H54 (cell line): Measurements from ENCODE around the gene CYP2W1.
A peak's percentile ranks its signal among the peaks of the same experiment; 100 is the strongest.

Experiments
- DNase-seq: peaks from one replicate; pipeline ENCODE4 v3.0.0; 2011; ENCODE audit warnings: low spot score, mixed read lengths; ENCODE audit not compliant: insufficient read length
- FAIRE-seq: peaks from 3 replicates; lab custom pipeline; 2011; peaks lifted over from hg19 to GRCh38; lab: Jason Lieb, UNC
- POLR2A ChIP-seq: IDR thresholded peaks from 2 replicates; pipeline ENCODE4 v1.6.1; 2011; ENCODE audit warnings: low read depth, mild to moderate bottlenecking, low read length

The CYP2W1 gene

GRCh38 chr7:988963-989529 is 6.1 kb downstream of the CYP2W1 start:
- no peak for FAIRE-seq
- TF ChIP-seq POLR2A, result no peak
- no peak for DNase-seq

DNA sequence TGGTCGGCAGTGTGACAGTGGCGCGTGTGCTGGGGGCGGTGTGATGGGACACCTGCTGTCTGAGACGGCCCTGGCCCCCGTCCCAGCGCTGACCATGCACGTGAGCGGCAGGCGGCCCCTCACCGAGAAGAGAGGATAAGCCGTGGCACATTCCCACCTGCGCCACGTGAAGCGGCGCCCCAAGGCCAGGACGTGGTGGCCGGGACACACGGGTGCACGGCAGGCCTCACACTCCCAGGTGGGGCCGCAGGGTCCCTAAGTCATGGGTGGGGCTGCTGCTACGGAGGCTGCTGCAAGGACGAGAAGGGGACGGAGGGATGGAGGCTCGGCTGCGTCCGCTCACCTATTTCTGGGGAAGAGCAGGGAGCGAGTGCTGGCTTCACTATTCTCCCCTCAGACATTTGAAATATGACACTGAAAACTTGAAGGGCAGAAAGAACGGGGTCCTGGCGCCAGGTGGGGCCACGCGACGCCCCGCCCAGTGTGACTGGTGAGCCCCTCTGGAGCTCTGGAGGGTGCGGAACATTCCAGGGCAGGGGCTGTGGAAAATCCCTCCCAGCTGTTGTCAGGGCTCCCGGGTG is 7.5 kb downstream of the CYP2W1 start:
- no peak for DNase-seq
- TF ChIP-seq POLR2A, result no peak
- no peak for FAIRE-seq

- FAIRE-seq (no peak), DNase-seq (no peak)
- TF ChIP-seq POLR2A, result no peak
These were observed 8.2 kb downstream of the CYP2W1 start for GRCh38 chr7:990933-991728.

GRCh38 chr7:991729-992656 is 9.0 kb downstream of the CYP2W1 start:
- no peak for DNase-seq
- no peak for FAIRE-seq
- TF ChIP-seq POLR2A, result no peak

DNA sequence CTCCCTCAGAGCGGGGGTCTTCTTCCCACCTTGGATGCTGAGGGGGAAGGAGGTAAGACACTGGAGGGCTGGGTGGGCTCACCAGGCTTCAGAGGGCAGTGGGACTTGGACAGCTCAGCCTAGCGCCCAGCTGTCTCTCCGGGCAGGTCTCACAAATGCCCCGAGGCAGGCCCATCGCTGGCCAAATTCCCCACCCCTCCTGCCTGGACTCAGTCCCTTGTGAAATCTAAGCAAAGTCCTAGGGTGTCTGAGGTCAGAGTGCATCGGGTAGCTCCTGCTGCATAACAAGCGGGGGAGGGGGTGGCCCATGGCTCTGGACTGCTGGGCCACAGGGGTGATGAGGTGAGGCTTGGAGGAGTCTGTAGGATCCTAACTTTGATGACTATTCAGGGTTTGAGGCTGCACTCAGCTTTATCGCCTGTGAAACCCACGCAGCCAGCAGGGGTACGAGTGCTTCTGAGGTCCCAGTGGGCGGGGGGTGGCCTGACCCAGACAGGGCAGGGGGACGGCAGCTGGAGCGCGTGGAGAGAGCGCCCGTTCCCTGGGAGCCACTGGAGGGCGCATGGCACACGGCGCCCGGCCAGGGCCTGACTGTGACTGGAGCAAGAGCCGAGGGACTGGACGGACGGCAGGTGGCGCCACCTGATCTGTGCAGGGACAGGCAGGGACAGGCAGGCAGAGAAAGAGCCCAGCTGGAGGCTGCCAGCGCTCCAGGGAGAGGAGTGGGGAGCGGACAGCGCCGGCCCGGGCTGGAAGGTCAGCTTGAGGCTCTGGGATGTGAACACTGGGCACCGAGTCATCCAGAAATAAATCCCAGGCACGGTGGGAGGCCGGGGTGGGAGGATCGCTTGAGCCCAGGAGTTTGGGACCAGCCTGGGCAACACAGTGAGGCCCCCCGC is 10.0 kb downstream of the CYP2W1 start:
- FAIRE-seq, result no peak
- DNase-seq, result peak; percentile 99
- no peak for TF ChIP-seq POLR2A

DNA sequence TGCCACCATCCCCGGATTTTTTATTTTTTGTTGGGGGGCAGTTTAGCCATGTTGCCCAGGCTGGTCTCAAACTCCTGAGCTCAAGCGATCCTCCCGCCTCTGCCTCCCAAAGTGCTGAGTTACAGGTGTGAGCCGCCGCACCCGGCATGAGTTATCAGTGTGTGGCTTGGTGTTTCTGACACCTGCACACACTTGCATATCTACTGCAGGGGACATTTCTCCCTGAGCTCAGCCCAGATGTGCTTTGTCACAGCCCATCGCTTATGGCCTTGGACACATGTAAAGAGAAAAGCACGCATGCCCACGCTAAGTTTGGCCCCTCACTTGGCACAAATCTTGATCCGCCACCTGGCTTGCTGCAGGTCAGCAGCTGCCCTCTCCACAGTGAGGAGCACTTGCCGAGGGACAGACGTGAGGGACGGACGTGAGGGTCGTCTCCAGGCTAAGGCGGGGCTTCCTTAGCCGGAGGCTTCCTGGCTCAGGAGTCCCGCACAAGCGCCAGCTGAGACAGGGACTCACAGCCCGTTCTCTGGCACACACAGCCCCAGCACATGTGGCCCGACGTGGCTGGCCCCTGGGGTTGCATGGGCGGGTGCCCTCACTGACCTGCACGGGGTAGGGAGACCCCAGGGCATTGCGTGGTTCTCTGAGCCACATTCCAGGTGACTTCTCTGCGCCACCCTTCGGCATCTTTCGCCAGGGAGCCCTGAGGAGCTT is 11.8 kb downstream of the CYP2W1 start:
- TF ChIP-seq POLR2A, result no peak
- no peak for DNase-seq
- no peak for FAIRE-seq

- TF ChIP-seq POLR2A, result no peak
- no peak for FAIRE-seq
- no peak for DNase-seq
These were observed 12.6 kb downstream of the CYP2W1 start for GRCh38 chr7:995571-995970.

DNA sequence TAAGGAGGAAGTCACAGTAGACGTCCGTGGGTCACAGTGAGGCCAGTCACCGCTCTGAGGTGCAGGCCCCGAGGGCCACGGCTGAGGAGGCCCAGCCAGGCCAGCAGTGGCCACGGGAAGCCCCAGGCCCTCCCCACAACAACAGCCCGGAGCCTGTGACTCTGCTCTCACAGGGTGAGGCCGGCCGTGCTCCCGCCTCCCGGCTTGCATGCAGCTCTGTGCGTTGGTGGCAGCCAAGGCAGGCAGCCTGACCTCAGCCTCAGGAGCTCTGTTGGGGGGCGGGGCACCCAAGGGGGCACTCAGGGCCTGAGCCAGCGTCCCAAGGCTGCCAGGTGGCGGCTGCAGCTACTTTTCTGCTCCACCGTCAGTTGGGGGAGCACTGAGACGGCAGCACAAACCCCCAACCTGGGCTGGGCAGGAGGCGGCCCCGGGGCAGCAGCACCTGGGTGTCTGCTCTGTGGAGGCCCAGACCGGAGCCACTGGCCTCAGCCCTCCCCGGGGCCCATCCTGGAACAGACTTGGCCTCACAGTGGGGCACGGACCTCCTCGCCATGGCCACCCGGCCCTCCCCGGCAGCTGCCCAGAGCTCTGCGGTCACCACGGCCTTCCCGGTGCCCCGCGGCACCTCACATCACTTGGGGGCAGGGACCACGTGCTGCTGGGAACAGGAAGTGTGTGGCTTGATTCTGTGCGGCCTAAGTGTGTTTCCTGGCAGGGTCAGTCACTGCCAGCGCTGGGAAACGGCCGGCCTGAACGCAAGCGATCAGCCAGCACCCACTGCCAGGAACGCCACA is 13.3 kb downstream of the CYP2W1 start:
- TF ChIP-seq POLR2A, result no peak
- DNase-seq, result no peak
- FAIRE-seq, result no peak

DNA sequence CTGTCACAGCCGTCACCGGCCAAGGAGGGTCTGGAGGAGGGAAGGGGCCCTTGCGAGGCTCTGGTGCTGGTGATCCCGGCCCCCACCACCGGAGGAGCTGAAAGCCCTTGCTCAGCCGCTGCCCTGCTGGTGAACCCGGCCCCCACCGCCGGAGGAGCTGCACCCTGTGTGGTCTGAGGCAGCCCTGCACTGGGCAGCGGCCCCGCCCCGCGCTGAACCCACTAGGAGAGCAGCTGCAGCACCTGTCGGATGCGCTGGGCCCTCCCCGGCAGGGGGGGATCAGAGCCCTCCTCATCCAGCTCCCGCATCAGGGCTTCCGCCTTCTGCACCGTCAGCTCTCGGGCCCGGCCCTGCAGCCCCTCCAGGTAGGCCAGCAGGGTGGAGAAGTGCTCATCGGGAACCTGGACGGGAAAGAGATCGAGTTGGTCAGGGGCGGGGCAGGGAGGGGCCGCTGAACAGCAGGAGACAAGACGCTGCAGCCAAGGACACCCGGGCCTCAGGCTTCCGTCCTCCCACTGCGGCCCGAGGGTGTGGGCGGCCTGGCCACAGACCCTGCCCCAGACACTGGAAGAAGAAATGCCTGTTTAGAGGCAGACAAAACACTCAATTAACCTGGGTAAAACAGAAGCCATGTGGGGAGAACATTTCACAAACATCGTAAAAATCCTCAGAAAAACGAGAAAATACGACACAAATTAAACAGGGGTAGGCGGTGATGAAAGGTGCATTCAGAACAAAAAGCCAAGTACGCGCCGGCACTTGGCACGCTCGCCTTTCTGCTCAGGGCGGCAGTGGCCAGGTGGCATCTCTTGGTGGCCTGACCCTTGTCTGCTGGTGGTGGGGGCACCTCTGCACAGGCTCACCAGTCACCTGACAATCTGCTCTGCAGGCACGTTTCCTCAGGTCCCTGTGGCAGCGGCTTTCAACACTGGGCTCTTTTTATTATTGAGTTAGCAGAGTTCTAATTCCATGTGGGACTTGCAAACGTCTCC is 14.7 kb downstream of the CYP2W1 start:
- DNase-seq (no peak), FAIRE-seq (no peak)
- TF ChIP-seq POLR2A, result no peak

- no peak for TF ChIP-seq POLR2A
- no peak for DNase-seq
- no peak for FAIRE-seq
These were observed 16.3 kb downstream of the CYP2W1 start for GRCh38 chr7:999149-999879.
